WTC11 (cell line): ENCODE data around the gene SLC6A20. TPM values are rescaled to one million over a fixed set of nuclear protein-coding genes. Genes with fewer than 3 reads are reported as not detected.

ENCODE experiments used
- ATAC-seq: fragments of 200-7000 bp; cut with Tn5 transposase; 2 replicates; pipeline ENCODE4 v1.10.0; 2021; ENCODE audit warnings: mild to moderate bottlenecking, moderate library complexity
- CTCF ChIA-PET: fragments of 300-600 bp; sonication (Branson Sonifier 250); formaldehyde crosslinking; loops from one replicate; lab custom pipeline; 2021; ENCODE audit warnings: antibody characterized with exemption; lab: Charles Lee
- POLR2A ChIA-PET: fragments of 350-600 bp; sonication (Branson Sonifier 250); formaldehyde crosslinking; loops from one replicate; lab custom pipeline; 2021; ENCODE audit warnings: antibody characterized with exemption; lab: Charles Lee
- DNase-seq: peaks from one replicate; pipeline ENCODE4 v3.0.0; 2021; ENCODE audit warnings: low spot score
- H3K27ac Mint-ChIP-seq: 2 replicates; pipeline ENCODE4 v1.8.0; 2021; ENCODE audit warnings: mixed read lengths
- H3K27me3 Mint-ChIP-seq: 2 replicates; pipeline ENCODE4 v1.8.0; 2021; ENCODE audit warnings: low read depth, mild to moderate bottlenecking, moderate library complexity, mixed read lengths
- H3K36me3 Mint-ChIP-seq: 2 replicates; pipeline ENCODE4 v1.8.0; 2021; ENCODE audit warnings: mixed read lengths
- H3K4me1 Mint-ChIP-seq: 2 replicates; pipeline ENCODE4 v1.8.0; 2022; ENCODE audit warnings: mixed read lengths
- H3K4me3 Mint-ChIP-seq: 2 replicates; pipeline ENCODE4 v1.8.0; 2021; ENCODE audit warnings: mild to moderate bottlenecking, moderate library complexity, mixed read lengths
- H3K9me3 Mint-ChIP-seq: 2 replicates; pipeline ENCODE4 v1.8.0; 2021; ENCODE audit warnings: mixed read lengths
- CREM ChIP-seq: sonication (generic); formaldehyde crosslinking; IDR thresholded peaks from 2 replicates; pipeline ENCODE4 v1.8.1; 2022; ENCODE audit warnings: mild to moderate bottlenecking, missing genetic modification reagents, moderate library complexity
- EMX1 ChIP-seq: fragments of 250-450 bp; sonication (Bioruptor Pico); IDR thresholded peaks from 2 replicates; pipeline ENCODE4 v1.8.0; 2021; ENCODE audit warnings: mild to moderate bottlenecking
- KAT7 ChIP-seq: sonication (generic); formaldehyde crosslinking; IDR thresholded peaks from 2 replicates; pipeline ENCODE4 v1.8.1; 2023; ENCODE audit warnings: missing genetic modification reagents, mild to moderate bottlenecking, borderline replicate concordance
- SP1 ChIP-seq: sonication (generic); formaldehyde crosslinking; conservative IDR thresholded peaks from 2 replicates; pipeline ENCODE4 v1.8.1; 2022; ENCODE audit warnings: missing genetic modification reagents
- ZNF121 ChIP-seq: sonication (generic); formaldehyde crosslinking; IDR thresholded peaks from 2 replicates; pipeline ENCODE4 v1.8.0; 2023; ENCODE audit warnings: missing genetic modification reagents
- total RNA-seq: library from RNA; stranded (reverse); gene quantifications from 3 replicates; pipeline ENCODE4 v1.2.3, GENCODE V29; 2021
- TF ChIP-seq, protein P1 (sequence below): fragments of 250-450 bp; sonication (Bioruptor Pico); IDR thresholded peaks from 2 replicates; pipeline ENCODE4 v1.9.0; 2021; ENCODE audit warnings: moderate library complexity, mild to moderate bottlenecking, inconsistent platforms, borderline replicate concordance
- TF ChIP-seq, protein P2 (sequence below): sonication (generic); formaldehyde crosslinking; IDR thresholded peaks from 2 replicates; pipeline ENCODE4 v1.8.1; 2023; ENCODE audit warnings: mild to moderate bottlenecking, missing genetic modification reagents, moderate library complexity
- TF ChIP-seq, protein P3 (sequence below): sonication (generic); formaldehyde crosslinking; IDR thresholded peaks from 2 replicates; pipeline ENCODE4 v1.8.1; 2023; ENCODE audit warnings: mild to moderate bottlenecking, missing genetic modification reagents, borderline replicate concordance
- TF ChIP-seq, protein P4 (sequence below): sonication (generic); formaldehyde crosslinking; IDR thresholded peaks from 2 replicates; pipeline ENCODE4 v1.8.1; 2022; ENCODE audit warnings: missing genetic modification reagents, borderline replicate concordance
- TF ChIP-seq, protein P5 (sequence below): sonication (generic); formaldehyde crosslinking; IDR thresholded peaks from 2 replicates; pipeline ENCODE4 v1.8.1; 2022; ENCODE audit warnings: mild to moderate bottlenecking, moderate library complexity, missing genetic modification reagents

Gene SLC6A20
- total RNA-seq, 1 experiment from 2014 or later = 0.26 TPM

DNA sequence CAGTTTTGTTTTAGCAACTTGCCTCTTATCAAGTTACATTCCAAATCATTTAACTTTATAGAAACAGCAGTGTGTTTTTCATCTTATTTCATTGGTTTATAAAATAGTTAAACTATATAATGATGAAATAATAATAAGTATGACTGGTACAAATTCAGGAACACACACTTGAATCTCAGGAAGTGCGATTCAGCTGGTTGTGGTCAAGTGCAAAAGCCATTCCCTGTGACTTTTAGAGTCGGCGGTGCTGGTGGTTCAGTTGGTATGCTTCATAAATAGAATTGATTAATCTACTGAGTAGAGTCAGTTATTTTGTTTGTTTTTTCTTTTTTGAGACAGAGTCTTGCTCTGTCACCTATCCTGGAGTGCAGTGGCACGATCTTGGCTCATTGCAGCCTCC, 84.4 kb downstream of the SLC6A20 start:
- DNase-seq = no peak
- Mint-ChIP-seq H3K9me3 (no peaks in the 10 kb centered on the region), H3K4me1 (no peaks in the 10 kb centered on the region), H3K36me3 (peaks cover 69% of the 10 kb centered on the region), H3K27me3 (no peaks in the 10 kb centered on the region; the same call in 1 of the 2 replicates), H3K4me3 (no peak overlapping the region), H3K27ac (peak overlapping the region; percentile 30; the same call in 1 of the 2 replicates)
- CTCF ChIA-PET = no interaction called here
- ATAC-seq = no peak
- TF ChIP-seq, protein P1, sequence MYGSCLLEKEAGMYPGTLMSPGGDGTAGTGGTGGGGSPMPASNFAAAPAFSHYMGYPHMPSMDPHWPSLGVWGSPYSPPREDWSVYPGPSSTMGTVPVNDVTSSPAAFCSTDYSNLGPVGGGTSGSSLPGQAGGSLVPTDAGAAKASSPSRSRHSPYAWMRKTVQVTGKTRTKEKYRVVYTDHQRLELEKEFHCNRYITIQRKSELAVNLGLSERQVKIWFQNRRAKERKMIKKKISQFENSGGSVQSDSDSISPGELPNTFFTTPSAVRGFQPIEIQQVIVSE (CRISPR knock-in tag) = no peak
- no peak for TF ChIP-seq CREM (CRISPR knock-in tag)
- TF ChIP-seq, protein P2, sequence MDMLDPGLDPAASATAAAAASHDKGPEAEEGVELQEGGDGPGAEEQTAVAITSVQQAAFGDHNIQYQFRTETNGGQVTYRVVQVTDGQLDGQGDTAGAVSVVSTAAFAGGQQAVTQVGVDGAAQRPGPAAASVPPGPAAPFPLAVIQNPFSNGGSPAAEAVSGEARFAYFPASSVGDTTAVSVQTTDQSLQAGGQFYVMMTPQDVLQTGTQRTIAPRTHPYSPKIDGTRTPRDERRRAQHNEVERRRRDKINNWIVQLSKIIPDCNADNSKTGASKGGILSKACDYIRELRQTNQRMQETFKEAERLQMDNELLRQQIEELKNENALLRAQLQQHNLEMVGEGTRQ (CRISPR knock-in tag) = no peak
- TF ChIP-seq, protein P3, sequence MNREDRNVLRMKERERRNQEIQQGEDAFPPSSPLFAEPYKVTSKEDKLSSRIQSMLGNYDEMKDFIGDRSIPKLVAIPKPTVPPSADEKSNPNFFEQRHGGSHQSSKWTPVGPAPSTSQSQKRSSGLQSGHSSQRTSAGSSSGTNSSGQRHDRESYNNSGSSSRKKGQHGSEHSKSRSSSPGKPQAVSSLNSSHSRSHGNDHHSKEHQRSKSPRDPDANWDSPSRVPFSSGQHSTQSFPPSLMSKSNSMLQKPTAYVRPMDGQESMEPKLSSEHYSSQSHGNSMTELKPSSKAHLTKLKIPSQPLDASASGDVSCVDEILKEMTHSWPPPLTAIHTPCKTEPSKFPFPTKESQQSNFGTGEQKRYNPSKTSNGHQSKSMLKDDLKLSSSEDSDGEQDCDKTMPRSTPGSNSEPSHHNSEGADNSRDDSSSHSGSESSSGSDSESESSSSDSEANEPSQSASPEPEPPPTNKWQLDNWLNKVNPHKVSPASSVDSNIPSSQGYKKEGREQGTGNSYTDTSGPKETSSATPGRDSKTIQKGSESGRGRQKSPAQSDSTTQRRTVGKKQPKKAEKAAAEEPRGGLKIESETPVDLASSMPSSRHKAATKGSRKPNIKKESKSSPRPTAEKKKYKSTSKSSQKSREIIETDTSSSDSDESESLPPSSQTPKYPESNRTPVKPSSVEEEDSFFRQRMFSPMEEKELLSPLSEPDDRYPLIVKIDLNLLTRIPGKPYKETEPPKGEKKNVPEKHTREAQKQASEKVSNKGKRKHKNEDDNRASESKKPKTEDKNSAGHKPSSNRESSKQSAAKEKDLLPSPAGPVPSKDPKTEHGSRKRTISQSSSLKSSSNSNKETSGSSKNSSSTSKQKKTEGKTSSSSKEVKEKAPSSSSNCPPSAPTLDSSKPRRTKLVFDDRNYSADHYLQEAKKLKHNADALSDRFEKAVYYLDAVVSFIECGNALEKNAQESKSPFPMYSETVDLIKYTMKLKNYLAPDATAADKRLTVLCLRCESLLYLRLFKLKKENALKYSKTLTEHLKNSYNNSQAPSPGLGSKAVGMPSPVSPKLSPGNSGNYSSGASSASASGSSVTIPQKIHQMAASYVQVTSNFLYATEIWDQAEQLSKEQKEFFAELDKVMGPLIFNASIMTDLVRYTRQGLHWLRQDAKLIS (CRISPR knock-in tag) = no peak
- TF ChIP-seq, protein P4, sequence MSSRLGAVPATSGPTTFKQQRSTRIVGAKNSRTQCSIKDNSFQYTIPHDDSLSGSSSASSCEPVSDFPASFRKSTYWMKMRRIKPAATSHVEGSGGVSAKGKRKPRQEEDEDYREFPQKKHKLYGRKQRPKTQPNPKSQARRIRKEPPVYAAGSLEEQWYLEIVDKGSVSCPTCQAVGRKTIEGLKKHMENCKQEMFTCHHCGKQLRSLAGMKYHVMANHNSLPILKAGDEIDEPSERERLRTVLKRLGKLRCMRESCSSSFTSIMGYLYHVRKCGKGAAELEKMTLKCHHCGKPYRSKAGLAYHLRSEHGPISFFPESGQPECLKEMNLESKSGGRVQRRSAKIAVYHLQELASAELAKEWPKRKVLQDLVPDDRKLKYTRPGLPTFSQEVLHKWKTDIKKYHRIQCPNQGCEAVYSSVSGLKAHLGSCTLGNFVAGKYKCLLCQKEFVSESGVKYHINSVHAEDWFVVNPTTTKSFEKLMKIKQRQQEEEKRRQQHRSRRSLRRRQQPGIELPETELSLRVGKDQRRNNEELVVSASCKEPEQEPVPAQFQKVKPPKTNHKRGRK (CRISPR knock-in tag) = no peak
- TF ChIP-seq KAT7 (CRISPR knock-in tag) = no peak
- no peak for TF ChIP-seq SP1 (CRISPR knock-in tag)
- POLR2A ChIA-PET = no interaction called here

DNA sequence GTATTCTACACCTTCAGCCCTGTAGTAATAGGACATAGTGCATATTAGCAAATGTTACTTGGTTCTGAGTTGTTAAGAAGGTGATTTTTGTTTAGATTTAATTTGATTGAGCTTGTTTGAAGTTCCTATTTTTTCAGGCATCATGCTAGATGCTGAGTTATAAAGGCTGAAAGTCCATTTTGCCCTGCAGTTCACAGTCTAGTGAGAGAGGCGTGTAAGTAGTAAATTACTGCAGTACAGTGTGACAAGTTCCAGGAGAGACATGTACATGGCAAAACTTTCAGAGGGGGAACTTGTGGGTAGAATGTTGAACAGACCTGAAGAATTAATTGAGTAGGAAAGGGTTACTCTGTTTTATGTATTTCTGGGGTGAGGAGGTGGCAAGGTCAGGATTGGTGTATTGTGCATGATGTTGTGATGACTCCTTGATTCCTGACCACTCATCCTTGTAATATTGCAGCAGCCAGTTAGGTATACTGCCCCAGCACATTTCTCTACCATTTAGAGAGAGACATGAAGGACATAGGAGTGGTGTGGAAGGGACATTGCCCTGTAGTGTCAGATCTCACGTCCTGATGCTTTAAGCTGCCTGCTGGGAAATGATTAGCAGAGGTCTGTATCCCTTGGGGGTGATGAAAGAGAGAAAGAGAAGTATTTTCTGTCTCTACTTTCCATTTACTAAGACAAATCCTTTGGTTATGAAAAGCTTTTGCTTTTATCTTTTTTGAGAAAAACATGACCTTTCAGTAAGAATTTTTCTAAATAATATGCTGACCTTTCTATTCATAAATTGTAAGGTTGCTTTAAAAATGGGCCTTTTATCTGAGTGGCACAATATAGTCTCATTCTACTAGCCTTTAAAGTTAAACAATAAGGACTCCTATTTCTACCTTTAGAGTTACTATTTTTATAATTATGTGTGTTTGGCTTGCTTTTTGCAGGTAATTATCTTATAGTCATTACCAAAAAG, 90.2 kb downstream of the SLC6A20 start:
- ATAC-seq (no peak), DNase-seq (no peak)
- H3K4me3 Mint-ChIP-seq = no peak overlapping the region
- no peak overlapping the region for H3K27ac Mint-ChIP-seq
- TF ChIP-seq EMX1 (CRISPR knock-in tag) (no peak), ZNF121 (CRISPR knock-in tag) (no peak)
- TF ChIP-seq, protein P5, sequence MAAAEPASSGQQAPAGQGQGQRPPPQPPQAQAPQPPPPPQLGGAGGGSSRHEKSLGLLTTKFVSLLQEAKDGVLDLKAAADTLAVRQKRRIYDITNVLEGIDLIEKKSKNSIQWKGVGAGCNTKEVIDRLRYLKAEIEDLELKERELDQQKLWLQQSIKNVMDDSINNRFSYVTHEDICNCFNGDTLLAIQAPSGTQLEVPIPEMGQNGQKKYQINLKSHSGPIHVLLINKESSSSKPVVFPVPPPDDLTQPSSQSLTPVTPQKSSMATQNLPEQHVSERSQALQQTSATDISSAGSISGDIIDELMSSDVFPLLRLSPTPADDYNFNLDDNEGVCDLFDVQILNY (CRISPR knock-in tag) = no peak
- TF ChIP-seq, protein P1 (CRISPR knock-in tag) = no peak
- TF ChIP-seq, protein P3 (CRISPR knock-in tag) = no peak
- no peaks in the 10 kb centered on the region for H3K27me3 Mint-ChIP-seq
- ChIA-PET CTCF (no interaction called here), POLR2A (no interaction called here)
- no peaks in the 10 kb centered on the region for H3K9me3 Mint-ChIP-seq
- peaks cover 50% of the 10 kb centered on the region for H3K36me3 Mint-ChIP-seq
- H3K4me1 Mint-ChIP-seq = peaks cover 31% of the 10 kb centered on the region
